ENCODE measurements around the gene GOPC. TPM values are rescaled to one million over a fixed set of nuclear protein-coding genes. Genes with fewer than 3 reads are reported as not detected.

The GOPC gene
- total RNA-seq, 4 donors from 2014 or later, result 11.0 to 22.9 (median 16.7) TPM

- Histone ChIP-seq H3K4me1 (peaks cover 0 to 30% (median 0%) of the 10 kb centered on the region in 3 donors), H3K27ac (no peak overlapping the region), H3K4me3 (no peak overlapping the region), H3K27me3 (no peaks in the 10 kb centered on the region), H3K9me3 (no peaks in the 10 kb centered on the region), H3K36me3 (peaks cover 0 to 30% (median 0%) of the 10 kb centered on the region in 3 donors)
- intact Hi-C loops (cut with DNase I), result loop anchor here (5.0 kb wide), 1 partner anchor 98 kb away; no protein-coding TSS in a partner anchor
- 64 to 84% methylated on average over 3 of the region's 3 CpGs for WGBS, 2 donors
- no peak for DNase-seq
- TF ChIP-seq POLR2A (IDR thresholded peaks at IDR 0.05) (no peak), CTCF (IDR thresholded peaks at IDR 0.05) (no peak)
Observed at GRCh38 chr6:117550078-117550600, 52.2 kb downstream of the GOPC start.

- Histone ChIP-seq H3K4me1 (peaks cover 0 to 30% (median 0%) of the 10 kb centered on the region in 3 donors), H3K27ac (no peak overlapping the region), H3K36me3 (peaks cover 0 to 35% (median 0%) of the 10 kb centered on the region in 3 donors), H3K9me3 (no peaks in the 10 kb centered on the region), H3K27me3 (no peaks in the 10 kb centered on the region), H3K4me3 (no peak overlapping the region)
- TF ChIP-seq CTCF (IDR thresholded peaks at IDR 0.05) (no peak), POLR2A (IDR thresholded peaks at IDR 0.05) (no peak)
- DNase-seq, result no peak
- intact Hi-C loops (cut with DNase I), result loop anchor here (5.0 kb wide), 1 partner anchor 97 kb away; no protein-coding TSS in a partner anchor
- 85 to 90% methylated on average over 4 of the region's 4 CpGs for WGBS, 2 donors
Observed at GRCh38 chr6:117549611-117550010, 52.7 kb downstream of the GOPC start.

- intact Hi-C loops (cut with DNase I), result no loop called here
- H3K27ac ChIP-seq, result peak overlapping the region in 1 of 4 donors; percentile 29
- no peaks in the 10 kb centered on the region for H3K9me3 ChIP-seq
- peak overlapping the region in 2 of 4 donors; percentile 2 to 54 for H3K4me3 ChIP-seq
- H3K4me1 ChIP-seq, result peaks cover 0 to 30% (median 0%) of the 10 kb centered on the region in 3 donors
- DNase-seq, result no peak
- WGBS, 2 donors, result 68 to 85% methylated on average over 8 of the region's 8 CpGs
- TF ChIP-seq POLR2A (IDR thresholded peaks at IDR 0.05), result no peak
- no peak for TF ChIP-seq CTCF (IDR thresholded peaks at IDR 0.05)
- H3K36me3 ChIP-seq, result peaks cover 0 to 41% (median 0%) of the 10 kb centered on the region in 3 donors
- no peaks in the 10 kb centered on the region for H3K27me3 ChIP-seq
Observed at GRCh38 chr6:117548797-117549301, 53.5 kb downstream of the GOPC start.

GRCh38 chr6:117547688-117548621 is 54.4 kb downstream of the GOPC start:
- peak overlapping the region in 1 of 4 donors; percentile 4 for H3K27ac ChIP-seq
- H3K27me3 ChIP-seq, result no peaks in the 10 kb centered on the region
- no peaks in the 10 kb centered on the region for H3K9me3 ChIP-seq
- intact Hi-C loops (cut with DNase I), result no loop called here
- peaks cover 0 to 30% (median 0%) of the 10 kb centered on the region in 3 donors for H3K4me1 ChIP-seq
- TF ChIP-seq POLR2A (IDR thresholded peaks at IDR 0.05) (no peak), CTCF (IDR thresholded peaks at IDR 0.05) (no peak)
- no peak for DNase-seq
- H3K36me3 ChIP-seq, result peaks cover 0 to 49% (median 0%) of the 10 kb centered on the region in 3 donors
- H3K4me3 ChIP-seq, result peak overlapping the region; percentile 14 to 54 (median 32)
- WGBS, 2 donors, result 64 to 71% methylated on average over 9 to 11 of the region's 64 CpGs

- Histone ChIP-seq H3K27me3 (no peaks in the 10 kb centered on the region), H3K4me3 (no peak overlapping the region), H3K27ac (no peak overlapping the region), H3K36me3 (peaks cover 0 to 61% (median 0%) of the 10 kb centered on the region in 3 donors), H3K9me3 (no peaks in the 10 kb centered on the region), H3K4me1 (peaks cover 0 to 30% (median 0%) of the 10 kb centered on the region in 3 donors)
- TF ChIP-seq CTCF (IDR thresholded peaks at IDR 0.05) (no peak), POLR2A (IDR thresholded peaks at IDR 0.05) (no peak)
- DNase-seq, result no peak
- intact Hi-C loops (cut with DNase I), result no loop called here
- 83 to 91% methylated on average over 5 of the region's 5 CpGs for WGBS, 2 donors
Observed at GRCh38 chr6:117546674-117547073, 55.6 kb downstream of the GOPC start.
